ENCODE data around the gene ZNF436.
A peak's percentile ranks its signal among the peaks of the same experiment; 100 is the strongest.

ZNF436 gene

DNA sequence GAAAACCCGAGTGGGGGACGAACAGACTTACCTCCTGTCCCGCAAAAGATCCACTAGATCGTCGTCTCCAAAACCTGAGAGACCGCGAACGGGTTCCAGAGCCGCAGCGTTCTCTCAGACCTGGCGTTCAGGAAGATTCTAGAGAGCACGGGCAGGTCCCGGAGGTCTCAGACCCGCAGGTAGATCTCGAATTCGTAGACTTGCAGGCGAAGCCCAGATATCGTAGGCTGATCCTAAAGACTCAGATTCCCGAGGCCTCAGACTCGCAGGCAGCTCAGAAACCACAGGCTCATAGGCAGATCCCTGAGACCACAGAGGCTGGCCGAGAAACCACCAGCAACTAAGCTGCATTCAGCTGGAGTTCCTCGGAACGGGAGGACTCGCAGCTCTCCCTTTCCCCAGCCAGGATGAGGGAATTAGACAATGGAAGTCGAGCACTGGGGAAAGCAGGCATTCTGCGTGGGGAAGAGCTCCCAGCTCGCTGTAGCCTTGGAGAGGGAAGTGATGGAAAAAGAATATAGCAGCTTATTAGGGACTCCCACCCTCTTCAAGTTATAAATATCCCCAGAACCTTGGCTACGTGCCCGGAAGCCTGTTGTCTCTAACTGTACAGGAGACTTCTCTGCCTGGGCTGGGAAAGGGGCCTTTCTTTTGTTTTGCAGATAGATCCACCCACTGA lies at the start of gene ZNF436:
TSS of gene ZNF436 (minus strand) at position 502 of the 679 bp plus-strand sequence. CDS start 1,831 bp downstream, outside the sequence.
- no peaks in the 10 kb centered on the region for H3K27me3 ChIP-seq
- peak within 1 kb of the TSS; percentile 99 to 100 for H3K4me3 ChIP-seq (ENCODE audit: low read depth in 1 of 2, low read length in 1 of 2)
- TF ChIP-seq, protein P1, sequence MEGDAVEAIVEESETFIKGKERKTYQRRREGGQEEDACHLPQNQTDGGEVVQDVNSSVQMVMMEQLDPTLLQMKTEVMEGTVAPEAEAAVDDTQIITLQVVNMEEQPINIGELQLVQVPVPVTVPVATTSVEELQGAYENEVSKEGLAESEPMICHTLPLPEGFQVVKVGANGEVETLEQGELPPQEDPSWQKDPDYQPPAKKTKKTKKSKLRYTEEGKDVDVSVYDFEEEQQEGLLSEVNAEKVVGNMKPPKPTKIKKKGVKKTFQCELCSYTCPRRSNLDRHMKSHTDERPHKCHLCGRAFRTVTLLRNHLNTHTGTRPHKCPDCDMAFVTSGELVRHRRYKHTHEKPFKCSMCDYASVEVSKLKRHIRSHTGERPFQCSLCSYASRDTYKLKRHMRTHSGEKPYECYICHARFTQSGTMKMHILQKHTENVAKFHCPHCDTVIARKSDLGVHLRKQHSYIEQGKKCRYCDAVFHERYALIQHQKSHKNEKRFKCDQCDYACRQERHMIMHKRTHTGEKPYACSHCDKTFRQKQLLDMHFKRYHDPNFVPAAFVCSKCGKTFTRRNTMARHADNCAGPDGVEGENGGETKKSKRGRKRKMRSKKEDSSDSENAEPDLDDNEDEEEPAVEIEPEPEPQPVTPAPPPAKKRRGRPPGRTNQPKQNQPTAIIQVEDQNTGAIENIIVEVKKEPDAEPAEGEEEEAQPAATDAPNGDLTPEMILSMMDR (IDR thresholded peaks at IDR 0.05): no peak
- no peaks in the 10 kb centered on the region for H3K36me3 ChIP-seq
- H3K9me3 ChIP-seq: no peaks in the 10 kb centered on the region
- peaks cover 19 to 21% of the 10 kb centered on the region in 2 experiments for H3K4me1 ChIP-seq (ENCODE audit: control insufficient read depth in 1 of 2, insufficient read depth in 1 of 2, low read depth in 1 of 2, low read length in 1 of 2)
- H3K27ac ChIP-seq: peak within 1 kb of the TSS; percentile 85

DNA sequence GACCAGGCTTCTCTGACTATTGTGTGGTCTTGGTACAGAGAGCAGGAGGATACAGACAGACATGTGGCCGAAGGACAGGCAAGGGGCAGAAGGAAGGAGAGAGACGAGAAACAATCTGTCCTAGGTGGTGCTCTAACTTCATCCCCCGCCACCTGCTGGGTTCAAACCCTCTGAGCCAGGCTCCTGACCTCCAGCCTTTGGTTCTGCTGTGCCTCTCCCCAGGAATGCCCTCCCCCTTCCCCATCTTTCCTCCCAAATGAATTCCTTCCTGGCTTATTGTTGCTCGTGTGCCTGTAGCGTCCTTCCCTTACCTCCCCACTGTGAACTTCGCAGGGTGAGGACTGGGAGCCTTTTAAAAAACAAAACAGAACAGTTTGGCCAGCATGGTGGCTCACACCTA lies 49.5 kb upstream of the ZNF436 start:
- Histone ChIP-seq H3K27me3 (peaks cover 54% of the 10 kb centered on the region), H3K9me3 (no peaks in the 10 kb centered on the region), H3K36me3 (no peaks in the 10 kb centered on the region), H3K4me3 (ENCODE audit: low read depth in 1 of 2, low read length in 1 of 2) (no peak overlapping the region), H3K27ac (no peak overlapping the region), H3K4me1 (ENCODE audit: control insufficient read depth in 1 of 2, insufficient read depth in 1 of 2, low read depth in 1 of 2, low read length in 1 of 2) (peaks cover 10 to 12% of the 10 kb centered on the region in 2 experiments)
- TF ChIP-seq, protein P1 (IDR thresholded peaks at IDR 0.05): no peak

DNA sequence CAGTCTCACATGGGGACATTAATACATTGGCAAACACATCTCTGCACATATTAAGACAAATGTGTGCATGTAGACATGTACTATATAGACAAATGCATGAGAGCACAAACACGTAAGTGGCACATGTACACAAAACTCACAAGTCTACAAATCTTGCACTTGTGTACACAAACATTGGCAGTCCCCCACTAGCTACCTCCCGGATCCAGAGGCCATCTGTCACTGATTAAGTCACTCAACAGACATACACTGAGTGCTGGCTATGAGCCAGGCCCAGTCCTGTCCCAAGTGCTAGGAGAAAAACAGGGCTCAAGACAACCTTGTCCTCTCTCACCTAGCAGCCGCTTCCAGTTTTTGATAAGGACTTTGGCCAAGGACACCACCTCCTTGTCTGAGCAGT lies 47.9 kb upstream of the ZNF436 start:
- H3K36me3 ChIP-seq: no peaks in the 10 kb centered on the region
- H3K27me3 ChIP-seq: peaks cover 38% of the 10 kb centered on the region
- no peak overlapping the region for H3K27ac ChIP-seq
- H3K9me3 ChIP-seq: no peaks in the 10 kb centered on the region
- no peak overlapping the region for H3K4me3 ChIP-seq (ENCODE audit: low read depth in 1 of 2, low read length in 1 of 2)
- peaks cover 9 to 12% of the 10 kb centered on the region in 2 experiments for H3K4me1 ChIP-seq (ENCODE audit: control insufficient read depth in 1 of 2, insufficient read depth in 1 of 2, low read depth in 1 of 2, low read length in 1 of 2)
- TF ChIP-seq, protein P1 (IDR thresholded peaks at IDR 0.05): no peak

DNA sequence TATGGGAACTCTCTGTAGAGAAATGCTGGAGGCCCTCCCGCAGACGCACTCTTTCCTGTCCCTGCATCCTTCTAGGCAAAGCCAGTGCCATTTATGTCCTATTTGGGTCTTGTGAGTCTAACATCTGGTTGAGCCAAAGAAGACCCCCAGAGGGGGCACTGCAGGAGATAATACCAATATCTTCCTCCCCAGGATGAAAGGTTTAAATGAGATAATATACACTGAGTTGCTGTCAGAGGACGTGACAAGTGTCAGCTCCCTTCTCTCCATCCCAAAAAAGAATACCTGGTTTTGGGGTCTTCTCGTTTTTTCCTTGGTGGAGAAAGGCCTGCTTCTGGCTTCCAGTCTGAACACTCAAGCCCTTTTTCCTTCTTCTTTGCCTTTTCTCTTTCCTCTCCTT lies 47.3 kb upstream of the ZNF436 start:
- TF ChIP-seq, protein P1 (IDR thresholded peaks at IDR 0.05): no peak
- H3K4me3 ChIP-seq (ENCODE audit: low read depth in 1 of 2, low read length in 1 of 2): no peak overlapping the region
- H3K4me1 ChIP-seq (ENCODE audit: control insufficient read depth in 1 of 2, insufficient read depth in 1 of 2, low read depth in 1 of 2, low read length in 1 of 2): peaks cover 5 to 6% of the 10 kb centered on the region in 2 experiments
- peaks cover 32% of the 10 kb centered on the region for H3K27me3 ChIP-seq
- H3K36me3 ChIP-seq: no peaks in the 10 kb centered on the region
- no peak overlapping the region for H3K27ac ChIP-seq
- no peaks in the 10 kb centered on the region for H3K9me3 ChIP-seq

DNA sequence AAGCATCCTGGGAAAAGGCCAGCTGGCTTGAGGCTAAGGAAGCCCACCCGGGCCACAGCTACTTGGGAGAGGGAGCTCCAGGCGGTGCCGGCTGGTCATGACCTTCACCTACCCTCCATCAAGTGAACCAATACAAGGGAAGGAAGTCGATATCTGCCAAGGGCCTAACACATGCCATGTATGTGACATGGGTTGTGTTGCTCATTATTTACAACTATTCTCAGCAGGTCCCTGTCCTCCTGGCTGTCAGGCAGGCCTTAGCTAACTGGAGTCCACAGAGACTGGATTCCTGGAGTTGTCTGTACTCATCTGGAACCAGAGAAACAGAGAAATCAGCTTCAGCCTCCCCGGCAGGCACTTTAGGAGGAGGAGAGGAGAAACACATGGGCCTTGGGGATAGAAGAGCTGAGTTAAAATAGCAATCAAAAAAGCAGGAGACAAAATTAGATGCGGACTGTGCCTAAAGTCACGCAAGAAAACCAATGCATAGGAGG lies 39.2 kb upstream of the ZNF436 start:
- no peaks in the 10 kb centered on the region for H3K4me1 ChIP-seq (ENCODE audit: control insufficient read depth in 1 of 2, insufficient read depth in 1 of 2, low read depth in 1 of 2, low read length in 1 of 2)
- no peaks in the 10 kb centered on the region for H3K9me3 ChIP-seq
- no peak overlapping the region for H3K4me3 ChIP-seq (ENCODE audit: low read depth in 1 of 2, low read length in 1 of 2)
- peaks cover 4% of the 10 kb centered on the region for H3K27me3 ChIP-seq
- TF ChIP-seq, protein P1 (IDR thresholded peaks at IDR 0.05): no peak
- H3K27ac ChIP-seq: no peak overlapping the region
- no peaks in the 10 kb centered on the region for H3K36me3 ChIP-seq
